Stimulated activated naive CD8-positive, alpha-beta T cell treated with anti-CD3 and anti-CD28 coated beads, Interleukin-15, Interleukin-2, amounts not matched to agents 100 ng/mL and 50 ng/mL, for 24 hours (primary cell): Measurements from ENCODE around the gene FAM114A1.

Source experiments
- H3K27ac Mint-ChIP-seq: one replicate; pipeline ENCODE4 v1.8.0; 2021; ENCODE audit warnings: mild to moderate bottlenecking, mixed read lengths
- H3K27me3 Mint-ChIP-seq: one replicate; pipeline ENCODE4 v1.8.0; 2021; ENCODE audit warnings: mixed read lengths
- H3K36me3 Mint-ChIP-seq: one replicate; pipeline ENCODE4 v1.8.0; 2021; ENCODE audit warnings: low read depth, mixed read lengths
- H3K4me1 Mint-ChIP-seq: one replicate; pipeline ENCODE4 v1.8.0; 2021; ENCODE audit warnings: low read depth, mixed read lengths
- H3K4me3 Mint-ChIP-seq: one replicate; pipeline ENCODE4 v1.8.0; 2021; ENCODE audit warnings: mild to moderate bottlenecking, mixed read lengths
- H3K9me3 Mint-ChIP-seq: one replicate; pipeline ENCODE4 v1.8.0; 2021; ENCODE audit warnings: mixed read lengths

FAM114A1 gene

GRCh38 chr4:38867478-38868058 lies at the start of gene FAM114A1:
Gene FAM114A1 (plus strand): TSS chr4:38867806. CDS start chr4:38878079, 10,273 bp downstream.
- Mint-ChIP-seq H3K27ac (no peak within 1 kb of the TSS), H3K9me3 (no peaks in the 10 kb centered on the region), H3K4me3 (peak within 1 kb of the TSS; percentile 77), H3K4me1 (peaks cover 8% of the 10 kb centered on the region), H3K27me3 (peaks cover 26% of the 10 kb centered on the region), H3K36me3 (no peaks in the 10 kb centered on the region)

GRCh38 chr4:38818441-38818976 lies 49.1 kb upstream of the FAM114A1 start:
- H3K4me1 Mint-ChIP-seq = peaks cover 27% of the 10 kb centered on the region
- no peak overlapping the region for H3K4me3 Mint-ChIP-seq
- H3K9me3 Mint-ChIP-seq = peaks cover 12% of the 10 kb centered on the region
- peak overlapping the region; percentile 49 for H3K27ac Mint-ChIP-seq
- H3K27me3 Mint-ChIP-seq = peaks cover 3% of the 10 kb centered on the region
- H3K36me3 Mint-ChIP-seq = peaks cover 4% of the 10 kb centered on the region

- Mint-ChIP-seq H3K4me1 (peaks cover 27% of the 10 kb centered on the region), H3K36me3 (peaks cover 8% of the 10 kb centered on the region), H3K9me3 (peaks cover 13% of the 10 kb centered on the region), H3K27me3 (peaks cover 3% of the 10 kb centered on the region), H3K4me3 (no peak overlapping the region), H3K27ac (peak overlapping the region; percentile 62)
Measured at GRCh38 chr4:38819569-38819968, 48.0 kb upstream of the FAM114A1 start.

GRCh38 chr4:38820329-38821061 lies 47.1 kb upstream of the FAM114A1 start:
- peak overlapping the region; percentile 62 for H3K27ac Mint-ChIP-seq
- peaks cover 13% of the 10 kb centered on the region for H3K9me3 Mint-ChIP-seq
- peaks cover 3% of the 10 kb centered on the region for H3K27me3 Mint-ChIP-seq
- H3K4me3 Mint-ChIP-seq = peak overlapping the region; percentile 6
- H3K4me1 Mint-ChIP-seq = peaks cover 27% of the 10 kb centered on the region
- H3K36me3 Mint-ChIP-seq = peaks cover 14% of the 10 kb centered on the region

- Mint-ChIP-seq H3K27me3 (peaks cover 3% of the 10 kb centered on the region), H3K4me1 (peaks cover 27% of the 10 kb centered on the region), H3K27ac (no peak overlapping the region), H3K4me3 (no peak overlapping the region), H3K36me3 (peaks cover 22% of the 10 kb centered on the region), H3K9me3 (peaks cover 13% of the 10 kb centered on the region)
Measured at GRCh38 chr4:38821739-38822138, 45.9 kb upstream of the FAM114A1 start.

GRCh38 chr4:38822748-38823303 lies 44.8 kb upstream of the FAM114A1 start:
- Mint-ChIP-seq H3K27ac (no peak overlapping the region), H3K27me3 (peaks cover 3% of the 10 kb centered on the region), H3K4me3 (no peak overlapping the region), H3K4me1 (peaks cover 27% of the 10 kb centered on the region), H3K36me3 (peaks cover 22% of the 10 kb centered on the region), H3K9me3 (peaks cover 13% of the 10 kb centered on the region)

- peaks cover 20% of the 10 kb centered on the region for H3K4me1 Mint-ChIP-seq
- no peak overlapping the region for H3K4me3 Mint-ChIP-seq
- H3K27ac Mint-ChIP-seq = no peak overlapping the region
Measured at GRCh38 chr4:38823766-38824165, 43.8 kb upstream of the FAM114A1 start.

GRCh38 chr4:38829237-38829636 lies 38.4 kb upstream of the FAM114A1 start:
- H3K27me3 Mint-ChIP-seq = no peaks in the 10 kb centered on the region
- H3K36me3 Mint-ChIP-seq = peaks cover 17% of the 10 kb centered on the region
- no peak overlapping the region for H3K4me3 Mint-ChIP-seq
- H3K9me3 Mint-ChIP-seq = no peaks in the 10 kb centered on the region
- H3K27ac Mint-ChIP-seq = no peak overlapping the region
- no peaks in the 10 kb centered on the region for H3K4me1 Mint-ChIP-seq

More at GRCh38 chr4:38823766-38824165, 43.8 kb upstream of the FAM114A1 start:
- H3K9me3 Mint-ChIP-seq = peaks cover 13% of the 10 kb centered on the region
- no peaks in the 10 kb centered on the region for H3K27me3 Mint-ChIP-seq
- H3K36me3 Mint-ChIP-seq = peaks cover 22% of the 10 kb centered on the region

- H3K27ac Mint-ChIP-seq = no peak overlapping the region
- H3K27me3 Mint-ChIP-seq = no peaks in the 10 kb centered on the region
- peaks cover under 1% of the 10 kb centered on the region for H3K4me1 Mint-ChIP-seq
- peaks cover 14% of the 10 kb centered on the region for H3K9me3 Mint-ChIP-seq
- no peak overlapping the region for H3K4me3 Mint-ChIP-seq
- peaks cover 7% of the 10 kb centered on the region for H3K36me3 Mint-ChIP-seq
Measured at GRCh38 chr4:38831653-38832052, 36.0 kb upstream of the FAM114A1 start.

GRCh38 chr4:38832206-38832605 lies 35.4 kb upstream of the FAM114A1 start:
- Mint-ChIP-seq H3K9me3 (peaks cover 14% of the 10 kb centered on the region), H3K4me1 (peaks cover 6% of the 10 kb centered on the region), H3K27me3 (no peaks in the 10 kb centered on the region), H3K36me3 (peaks cover 7% of the 10 kb centered on the region), H3K27ac (no peak overlapping the region), H3K4me3 (no peak overlapping the region)

GRCh38 chr4:38832624-38833528 lies 34.7 kb upstream of the FAM114A1 start:
- H3K27me3 Mint-ChIP-seq = no peaks in the 10 kb centered on the region
- H3K4me3 Mint-ChIP-seq = no peak overlapping the region
- H3K36me3 Mint-ChIP-seq = peaks cover 7% of the 10 kb centered on the region
- H3K9me3 Mint-ChIP-seq = peaks cover 14% of the 10 kb centered on the region
- no peak overlapping the region for H3K27ac Mint-ChIP-seq
- H3K4me1 Mint-ChIP-seq = peaks cover 13% of the 10 kb centered on the region

- Mint-ChIP-seq H3K4me1 (peaks cover 21% of the 10 kb centered on the region), H3K27ac (no peak overlapping the region), H3K9me3 (peaks cover 14% of the 10 kb centered on the region), H3K27me3 (no peaks in the 10 kb centered on the region), H3K4me3 (no peak overlapping the region), H3K36me3 (peaks cover 7% of the 10 kb centered on the region)
Measured at GRCh38 chr4:38834570-38834969, 33.0 kb upstream of the FAM114A1 start.

- H3K9me3 Mint-ChIP-seq = peaks cover 14% of the 10 kb centered on the region
- peak overlapping the region; percentile 29 for H3K27ac Mint-ChIP-seq
- H3K27me3 Mint-ChIP-seq = no peaks in the 10 kb centered on the region
- H3K4me1 Mint-ChIP-seq = peaks cover 21% of the 10 kb centered on the region
- peaks cover 7% of the 10 kb centered on the region for H3K36me3 Mint-ChIP-seq
- H3K4me3 Mint-ChIP-seq = peak overlapping the region; percentile 15
Measured at GRCh38 chr4:38837334-38837733, 30.3 kb upstream of the FAM114A1 start.

GRCh38 chr4:38837849-38838248 lies 29.8 kb upstream of the FAM114A1 start:
- H3K27me3 Mint-ChIP-seq = no peaks in the 10 kb centered on the region
- peak overlapping the region; percentile 29 for H3K27ac Mint-ChIP-seq
- H3K36me3 Mint-ChIP-seq = peaks cover 7% of the 10 kb centered on the region
- H3K4me1 Mint-ChIP-seq = peaks cover 21% of the 10 kb centered on the region
- peak overlapping the region; percentile 15 for H3K4me3 Mint-ChIP-seq
- peaks cover 14% of the 10 kb centered on the region for H3K9me3 Mint-ChIP-seq
